ENCODE data around the gene RIC8A.

- TF ChIP-seq, protein P1, sequence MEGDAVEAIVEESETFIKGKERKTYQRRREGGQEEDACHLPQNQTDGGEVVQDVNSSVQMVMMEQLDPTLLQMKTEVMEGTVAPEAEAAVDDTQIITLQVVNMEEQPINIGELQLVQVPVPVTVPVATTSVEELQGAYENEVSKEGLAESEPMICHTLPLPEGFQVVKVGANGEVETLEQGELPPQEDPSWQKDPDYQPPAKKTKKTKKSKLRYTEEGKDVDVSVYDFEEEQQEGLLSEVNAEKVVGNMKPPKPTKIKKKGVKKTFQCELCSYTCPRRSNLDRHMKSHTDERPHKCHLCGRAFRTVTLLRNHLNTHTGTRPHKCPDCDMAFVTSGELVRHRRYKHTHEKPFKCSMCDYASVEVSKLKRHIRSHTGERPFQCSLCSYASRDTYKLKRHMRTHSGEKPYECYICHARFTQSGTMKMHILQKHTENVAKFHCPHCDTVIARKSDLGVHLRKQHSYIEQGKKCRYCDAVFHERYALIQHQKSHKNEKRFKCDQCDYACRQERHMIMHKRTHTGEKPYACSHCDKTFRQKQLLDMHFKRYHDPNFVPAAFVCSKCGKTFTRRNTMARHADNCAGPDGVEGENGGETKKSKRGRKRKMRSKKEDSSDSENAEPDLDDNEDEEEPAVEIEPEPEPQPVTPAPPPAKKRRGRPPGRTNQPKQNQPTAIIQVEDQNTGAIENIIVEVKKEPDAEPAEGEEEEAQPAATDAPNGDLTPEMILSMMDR (conservative IDR thresholded peaks at IDR 0.05; ENCODE audit: low read length), result no peak
- TF ChIP-seq EZH2phosphoT487 (IDR thresholded peaks at IDR 0.05; ENCODE audit: borderline replicate concordance, low read depth, low read length), result no peak
Observed at GRCh38 chr11:250274-250673, 42.8 kb downstream of the RIC8A start.

Measured in OCI-LY7 (cell line).